Thyroid gland (tissue), 4 donors: ENCODE measurements around the gene RHOC. TPM values are rescaled to one million over a fixed set of nuclear protein-coding genes. Genes with fewer than 3 reads are reported as not detected.

ENCODE experiments used
- DNase-seq, 2 donors: peaks; one replicate each; pipeline ENCODE4 v3.0.0-alpha.2; 2019
- H3K27ac ChIP-seq, 3 donors: fragments of 200-600 bp; sonication (generic); 1 replicate in 2 of 3; 2 replicates in 1 of 3; pipeline ENCODE4 v1.5.1; 2016 to 2019; ENCODE audit warnings: mild to moderate bottlenecking in 1 of 3, moderate library complexity in 1 of 3
- H3K27me3 ChIP-seq: fragments of 200-600 bp; sonication (generic); one replicate; pipeline ENCODE4 v1.5.1; 2019
- H3K36me3 ChIP-seq, 2 donors: fragments of 200-600 bp; sonication (generic); one replicate each; pipeline ENCODE4 v1.5.1; 2016 to 2019
- H3K4me1 ChIP-seq, 2 donors: fragments of 200-600 bp; sonication (generic); one replicate each; pipeline ENCODE4 v1.5.1; 2017 to 2019
- H3K4me3 ChIP-seq, 3 donors: fragments of 200-600 bp; sonication (generic); replicated peaks in 1 of 3; 1 replicate in 2 of 3; 2 replicates in 1 of 3; pipeline ENCODE4 v1.5.1; 2016; ENCODE audit warnings: mild to moderate bottlenecking in 1 of 3
- H3K9me3 ChIP-seq: fragments of 200-600 bp; sonication (generic); one replicate; pipeline ENCODE4 v1.5.1; 2017
- CTCF ChIP-seq, 6 experiments: fragments of 200-600 bp in 3 of 6; fragments of 450-650 bp in 3 of 6; sonication (generic) in 3 of 6; IDR thresholded peaks; one replicate each; pipeline ENCODE4 v1.5.1; 2016 to 2019; ENCODE audit warnings: antibody characterized with exemption in 6 of 6, mild to moderate bottlenecking in 2 of 6, inconsistent platforms in 1 of 6, moderate library complexity in 1 of 6
- POLR2A ChIP-seq, 2 donors: fragments of 450-650 bp; IDR thresholded peaks; one replicate each; pipeline ENCODE4 v1.6.1; 2017; ENCODE audit warnings: antibody characterized with exemption in 2 of 2, mild to moderate bottlenecking in 2 of 2, moderate library complexity in 1 of 2
- WGBS, 2 donors: methylation state at CpG; one replicate each; pipeline ENCODE4 v1.1.5; 2017; 5-methylcytosine and 5-hydroxymethylcytosine counted together
- intact Hi-C: fragments of 100-400 bp; cut with DNase I; formaldehyde crosslinking; loops from one replicate; pipeline ENCODE4 v1.15.1; 2023
- total RNA-seq, 4 donors: library from RNA; depleted of rRNA; stranded (reverse); fragments of >200 nt; gene quantifications; one replicate each; pipeline ENCODE4 v1.2.3, GENCODE V29; 2016

RHOC gene
- total RNA-seq, 4 donors from 2014 or later = 125 to 188 (median 175) TPM

- no peak overlapping the region for H3K4me3 ChIP-seq
- no peak for TF ChIP-seq CTCF (IDR thresholded peaks at IDR 0.05)
- no peak for TF ChIP-seq POLR2A (IDR thresholded peaks at IDR 0.05)
- 87 to 93% methylated on average over 2 of the region's 2 CpGs for WGBS, 2 donors
- H3K27ac ChIP-seq = no peak overlapping the region
- H3K27me3 ChIP-seq = no peaks in the 10 kb centered on the region
- no peak for DNase-seq
- H3K9me3 ChIP-seq = no peaks in the 10 kb centered on the region
- intact Hi-C loops = loop anchor here (2.0 kb wide), 1 partner anchor 87 kb away; no protein-coding TSS in a partner anchor
- H3K4me1 ChIP-seq = peaks cover 25 to 28% of the 10 kb centered on the region in 2 donors
- H3K36me3 ChIP-seq = no peaks in the 10 kb centered on the region
These were observed 10.4 kb upstream of the RHOC start for GRCh38 chr1:112717263-112717873.

- peak overlapping the region; percentile 19 to 64 (median 47) for H3K27ac ChIP-seq
- 14 to 17% methylated on average over 13 of the region's 13 CpGs for WGBS, 2 donors
- no peaks in the 10 kb centered on the region for H3K36me3 ChIP-seq
- peak; percentile 86 to 89 for DNase-seq
- peak overlapping the region in 2 of 3 donors; percentile 60 to 63 for H3K4me3 ChIP-seq
- TF ChIP-seq POLR2A (IDR thresholded peaks at IDR 0.05) (no peak), CTCF (IDR thresholded peaks at IDR 0.05) (peak; percentile 76 to 98 (median 94))
- peaks cover 21 to 25% of the 10 kb centered on the region in 2 donors for H3K4me1 ChIP-seq
- intact Hi-C loops = loop anchor here (2.0 kb wide), 1 partner anchor 89 kb away; no protein-coding TSS in a partner anchor
- no peaks in the 10 kb centered on the region for H3K27me3 ChIP-seq
- H3K9me3 ChIP-seq = no peaks in the 10 kb centered on the region
These were observed 9.3 kb upstream of the RHOC start for GRCh38 chr1:112716133-112716720.

GRCh38 chr1:112715264-112716053 lies 8.5 kb upstream of the RHOC start, which contains the start of gene PPM1J:
Gene PPM1J, minus strand, starts transcription at chr1:112715332. Its CDS starts 31 bp downstream, at chr1:112715301.
- H3K4me1 ChIP-seq = peaks cover 21 to 25% of the 10 kb centered on the region in 2 donors
- no peak for TF ChIP-seq CTCF (IDR thresholded peaks at IDR 0.05)
- peak in 1 of 2 donors; percentile 73 for TF ChIP-seq POLR2A (IDR thresholded peaks at IDR 0.05)
- H3K9me3 ChIP-seq = no peaks in the 10 kb centered on the region
- H3K36me3 ChIP-seq = no peaks in the 10 kb centered on the region
- DNase-seq = peak; percentile 99 to 100
- WGBS, 2 donors = 1 to 2% methylated on average over 14 to 24 of the region's 51 CpGs
- H3K27ac ChIP-seq = peak within 1 kb of the TSS; percentile 47 to 64 (median 49)
- intact Hi-C loops = loop anchor here (2.0 kb wide), 1 partner anchor 89 kb away; no protein-coding TSS in a partner anchor
- H3K4me3 ChIP-seq = peak within 1 kb of the TSS; percentile 60 to 91 (median 63)
- H3K27me3 ChIP-seq = no peaks in the 10 kb centered on the region

- Histone ChIP-seq H3K4me3 (peak overlapping the region; percentile 51 to 91 (median 63)), H3K36me3 (no peaks in the 10 kb centered on the region), H3K9me3 (no peaks in the 10 kb centered on the region), H3K27me3 (no peaks in the 10 kb centered on the region), H3K4me1 (peaks cover 21 to 25% of the 10 kb centered on the region in 2 donors), H3K27ac (peak overlapping the region in 2 of 3 donors; percentile 49 to 64)
- peak; percentile 32 to 43 for DNase-seq
- TF ChIP-seq CTCF (IDR thresholded peaks at IDR 0.05) (peak in 1 of 6 experiments; percentile 6), POLR2A (IDR thresholded peaks at IDR 0.05) (peak in 1 of 2 donors; percentile 44)
- intact Hi-C loops = loop anchor here (5.0 kb wide), 1 partner anchor 97 kb away; the partner anchor contains the start of genes CAPZA1 and ST7L
- WGBS, 2 donors = 1% methylated on average over 22 to 36 of the region's 86 CpGs
These were observed 7.7 kb upstream of the RHOC start for GRCh38 chr1:112714313-112715263.
